Ramos (cell line): ENCODE data around the gene ARG2.

Experiments used
- in situ Hi-C: fragments of 300-500 bp; cut with MboI; formaldehyde crosslinking; loops from one replicate; pipeline ENCODE4 v1.14.3; 2022; ENCODE audit warnings: low sequenced_read_pairs; ENCODE audit not compliant: unreplicated experiment

ARG2 gene

DNA sequence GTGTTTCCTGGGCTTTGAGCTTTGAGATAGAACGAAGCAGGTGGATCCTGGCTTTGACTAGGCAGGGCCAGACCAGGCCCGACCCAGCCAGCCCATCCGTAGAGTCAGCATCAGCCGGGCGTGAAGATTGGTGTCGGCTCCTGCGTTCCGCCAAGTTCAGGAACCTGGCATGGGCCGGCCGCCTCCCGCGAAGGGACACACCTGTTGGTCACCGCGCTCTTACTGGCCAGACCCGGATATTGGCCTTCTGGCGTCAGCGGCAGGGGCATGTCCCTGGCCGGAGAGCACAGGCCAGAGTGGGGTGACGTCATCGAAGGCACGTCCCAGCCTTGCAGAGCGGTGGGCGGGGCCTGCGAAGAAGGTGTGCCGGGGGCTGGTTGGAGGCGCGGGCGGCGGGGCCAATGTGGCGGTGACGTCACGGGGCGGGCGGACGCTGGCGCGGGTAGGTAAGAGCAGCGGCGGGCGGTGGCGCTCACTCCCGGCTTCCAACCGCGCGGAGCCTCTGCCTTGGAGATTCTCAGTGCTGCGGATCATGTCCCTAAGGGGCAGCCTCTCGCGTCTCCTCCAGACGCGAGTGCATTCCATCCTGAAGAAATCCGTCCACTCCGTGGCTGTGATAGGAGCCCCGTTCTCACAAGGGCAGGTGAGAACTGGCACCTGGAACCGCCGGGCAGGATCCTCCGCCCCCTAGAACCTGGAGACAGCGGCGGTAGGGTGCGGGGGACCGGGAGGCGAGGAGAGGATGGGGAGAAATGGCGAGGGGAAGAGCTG is at the start of gene ARG2:
Gene ARG2 (plus strand): TSS at position 475 of the 771 bp plus-strand sequence. CDS start 58 bp downstream, at position 533.
- in situ Hi-C loops: loop anchor here (25.0 kb wide), 1 partner anchor 1193 kb away; no protein-coding TSS in a partner anchor

DNA sequence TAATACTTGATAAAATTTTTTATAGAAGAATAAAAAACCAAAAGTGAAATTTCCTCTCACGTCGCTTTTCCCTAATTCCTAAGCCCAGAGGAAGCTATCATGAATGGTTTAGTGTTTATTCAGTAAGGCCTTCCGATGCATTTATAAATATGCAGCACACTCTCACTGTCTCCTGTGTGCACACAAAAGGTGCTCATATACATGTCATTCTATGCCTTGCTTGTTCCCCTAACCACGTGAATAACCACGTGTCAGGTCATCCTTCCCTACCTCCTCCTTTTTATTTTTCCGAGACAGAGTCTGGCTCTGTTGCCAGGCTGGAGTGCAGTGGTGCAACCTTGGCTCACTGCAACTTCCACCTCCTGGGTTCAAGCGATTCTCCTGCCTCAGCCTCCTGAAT is 49.3 kb upstream of the ARG2 start:
- in situ Hi-C loops: no loop called here

DNA sequence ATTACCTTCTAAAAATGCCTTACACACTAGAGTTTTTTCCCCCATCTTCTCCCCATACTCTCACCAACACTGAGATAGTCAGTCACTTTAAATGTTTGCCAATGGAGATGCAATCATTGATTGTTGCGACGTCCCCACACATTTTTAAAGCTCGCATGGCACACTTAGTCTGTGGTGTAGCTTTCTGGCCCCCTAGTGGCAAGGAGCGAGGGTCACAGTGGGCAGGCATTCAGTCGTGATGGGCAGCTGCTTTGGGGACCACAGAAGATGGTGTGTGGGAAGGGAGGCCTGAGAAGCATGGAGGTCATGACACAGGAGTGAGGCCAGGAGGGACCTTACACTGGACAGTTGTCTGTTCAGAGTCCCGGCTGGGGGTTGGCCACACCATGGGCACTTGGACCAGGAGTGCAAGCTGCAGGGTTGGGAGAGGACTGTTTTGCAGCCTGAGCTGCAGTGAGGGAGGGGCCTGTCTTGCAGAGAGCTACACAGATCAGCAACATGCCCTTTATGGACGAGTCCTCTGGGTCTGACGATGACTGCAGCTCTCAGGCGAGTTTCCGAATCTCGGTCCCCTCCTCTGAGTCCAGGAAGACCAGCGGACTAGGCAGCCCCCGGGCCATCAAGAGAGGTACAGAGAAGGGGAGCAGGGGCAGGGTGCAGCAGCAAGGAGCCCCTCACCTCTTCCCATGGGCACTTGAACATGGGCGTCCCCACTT is 48.3 kb upstream of the ARG2 start:
- in situ Hi-C loops: no loop called here

DNA sequence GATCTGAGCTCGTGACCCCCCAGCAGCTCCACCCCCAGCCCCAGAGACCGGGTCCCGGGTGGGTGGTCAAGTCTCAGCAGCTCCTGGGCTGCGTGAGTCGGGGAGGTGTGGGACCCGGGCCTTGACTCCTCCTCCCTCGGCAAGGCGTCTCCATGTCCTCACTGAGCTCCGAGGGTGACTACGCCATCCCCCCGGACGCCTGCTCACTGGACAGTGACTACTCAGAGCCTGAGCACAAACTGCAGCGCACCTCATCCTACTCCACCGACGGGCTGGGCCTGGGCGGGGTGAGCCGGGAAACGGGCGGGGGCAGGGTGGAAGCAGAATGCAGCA is 47.8 kb upstream of the ARG2 start:
- in situ Hi-C loops: no loop called here

DNA sequence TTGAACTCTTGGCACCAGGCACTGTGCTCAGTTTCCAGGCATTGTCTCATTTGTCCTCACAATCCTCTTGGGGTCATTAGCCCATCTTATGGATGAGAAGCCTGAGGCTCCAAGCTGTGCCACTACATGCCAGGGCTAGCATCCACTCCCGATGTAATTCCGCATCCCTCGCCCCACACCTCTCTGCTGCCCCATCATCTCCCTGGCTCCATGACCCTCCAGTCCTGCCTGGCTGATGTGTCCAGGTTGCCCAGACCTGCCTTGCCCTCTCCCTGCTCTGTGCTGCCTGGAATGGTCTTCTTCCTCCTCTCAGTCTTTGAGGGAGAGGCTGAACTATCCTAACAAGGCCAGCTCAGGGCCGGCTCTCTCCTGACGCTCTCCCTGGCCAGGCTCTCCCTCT is 47.1 kb upstream of the ARG2 start:
- in situ Hi-C loops: no loop called here

DNA sequence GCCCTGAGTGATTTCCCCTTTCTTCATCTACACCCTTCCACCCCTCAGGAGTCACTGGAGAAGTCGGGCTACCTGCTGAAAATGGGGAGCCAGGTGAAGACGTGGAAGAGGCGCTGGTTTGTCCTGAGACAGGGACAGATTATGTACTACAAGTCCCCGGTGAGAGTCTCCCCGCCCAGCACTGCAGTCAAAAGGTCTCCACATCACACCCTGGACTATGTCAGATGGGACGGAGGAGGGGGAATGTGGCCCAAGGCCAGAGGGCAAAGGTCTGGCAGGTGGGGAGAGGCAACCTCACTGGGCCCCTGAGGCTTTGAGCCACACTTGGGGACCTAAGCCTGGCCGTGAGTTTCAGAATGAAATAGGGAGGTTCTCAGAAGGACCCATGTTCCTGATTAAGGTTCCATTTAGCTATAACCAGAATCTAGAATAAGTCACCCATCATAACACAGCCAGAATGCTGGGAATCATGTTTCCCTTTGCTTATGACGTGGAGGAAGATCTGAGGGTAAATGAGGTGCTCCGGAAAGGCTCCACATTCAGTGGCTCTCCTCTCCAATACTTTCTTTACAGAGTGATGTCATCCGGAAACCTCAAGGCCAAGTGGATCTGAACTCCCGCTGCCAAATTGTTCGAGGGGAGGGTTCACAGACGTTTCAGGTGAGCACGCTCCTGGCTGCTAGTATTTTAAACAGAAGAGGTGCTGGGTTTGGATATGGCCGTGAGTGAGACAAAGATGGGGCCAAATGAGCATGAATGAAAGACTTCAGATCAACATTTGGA is 46.3 kb upstream of the ARG2 start:
- in situ Hi-C loops: no loop called here

DNA sequence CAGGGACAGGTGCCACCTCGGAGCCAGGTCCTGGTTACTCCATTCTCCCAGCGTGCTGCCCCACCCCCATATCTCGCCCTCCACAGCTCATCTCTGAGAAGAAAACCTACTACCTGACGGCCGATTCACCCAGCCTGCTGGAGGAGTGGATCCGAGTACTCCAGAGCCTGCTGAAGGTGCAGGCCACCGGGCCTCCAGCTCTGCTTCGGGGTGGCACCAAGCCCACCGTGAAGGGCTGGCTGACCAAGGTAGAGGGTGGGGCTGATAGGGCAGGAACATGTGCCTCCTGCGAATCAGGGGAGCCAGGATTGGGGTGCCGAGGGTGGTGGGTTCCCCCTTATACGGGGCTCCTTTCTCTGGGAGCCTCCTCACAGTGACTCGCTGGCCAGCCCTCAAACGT is 45.6 kb upstream of the ARG2 start:
- in situ Hi-C loops: no loop called here

DNA sequence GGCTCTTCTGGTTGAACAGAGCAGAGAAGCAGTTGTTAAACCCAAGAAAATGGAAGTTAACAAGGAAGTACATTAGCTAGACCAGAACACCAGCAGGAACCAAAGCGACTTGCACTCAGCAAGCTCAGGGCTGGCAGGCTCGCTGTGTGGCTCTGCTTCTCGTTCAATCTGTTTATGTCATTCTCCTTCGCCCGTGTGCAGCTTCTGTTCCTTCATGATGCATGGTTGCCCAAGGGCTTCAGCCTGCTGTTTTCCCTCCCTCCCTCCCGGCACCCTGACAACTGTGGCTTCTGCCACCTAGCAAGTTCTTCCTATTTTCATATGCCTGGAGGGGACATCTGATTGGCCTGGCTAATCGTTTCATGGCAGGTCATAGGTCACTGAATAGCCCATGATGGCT is 44.9 kb upstream of the ARG2 start:
- in situ Hi-C loops: no loop called here

DNA sequence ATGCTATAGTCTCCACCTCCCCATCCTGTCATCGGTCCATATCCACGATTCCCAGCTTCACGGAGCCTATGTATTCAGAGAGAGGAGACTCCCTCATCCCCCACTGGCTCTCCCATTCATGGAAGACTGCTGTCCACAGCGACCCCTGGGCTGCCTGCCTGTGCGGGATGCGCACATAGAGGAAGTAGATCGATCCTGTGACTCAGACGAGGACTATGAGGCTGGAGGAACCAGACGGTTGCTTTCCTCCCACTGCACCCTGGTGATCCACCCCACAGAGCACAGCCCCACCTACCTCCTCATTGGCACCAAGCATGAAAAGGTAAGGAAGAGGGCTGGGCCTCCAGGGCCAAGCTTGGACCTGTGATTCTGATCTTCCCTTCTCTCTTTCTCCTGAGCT is 44.0 kb upstream of the ARG2 start:
- in situ Hi-C loops: no loop called here

DNA sequence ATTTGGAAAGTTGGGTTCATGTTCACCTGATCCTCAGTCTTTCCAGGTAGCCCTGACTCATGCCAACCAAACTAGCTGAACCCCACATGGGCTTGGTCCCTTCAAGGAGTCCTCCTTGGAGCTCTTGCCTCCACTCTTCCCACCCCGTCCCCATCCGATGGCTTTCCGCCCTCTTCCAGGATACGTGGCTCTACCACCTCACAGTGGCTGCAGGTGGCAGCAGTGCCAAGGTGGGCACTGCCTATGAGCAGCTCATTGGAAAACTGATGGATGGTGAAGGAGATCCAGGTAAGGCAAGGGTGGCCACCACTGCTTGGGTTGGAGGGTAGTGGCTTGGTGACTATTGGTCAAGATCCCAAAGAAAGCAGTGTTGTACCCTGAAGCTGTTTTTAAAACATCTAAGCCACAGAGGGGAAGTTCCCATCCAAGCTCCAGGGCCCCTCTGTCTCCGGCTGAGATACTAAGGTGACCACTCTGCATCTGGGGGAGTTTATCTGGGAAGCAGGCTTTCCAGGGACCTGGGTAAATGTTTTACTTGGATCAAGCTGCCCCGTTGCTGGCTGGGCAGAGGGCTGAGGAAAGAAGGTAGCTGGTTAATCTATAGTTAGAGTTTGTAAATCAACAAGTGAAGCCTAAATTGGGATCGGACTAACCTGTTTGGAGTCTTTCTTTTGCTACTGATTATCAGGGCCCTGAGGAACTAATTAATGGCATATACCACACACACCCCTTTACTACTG is 43.3 kb upstream of the ARG2 start:
- in situ Hi-C loops: no loop called here

DNA sequence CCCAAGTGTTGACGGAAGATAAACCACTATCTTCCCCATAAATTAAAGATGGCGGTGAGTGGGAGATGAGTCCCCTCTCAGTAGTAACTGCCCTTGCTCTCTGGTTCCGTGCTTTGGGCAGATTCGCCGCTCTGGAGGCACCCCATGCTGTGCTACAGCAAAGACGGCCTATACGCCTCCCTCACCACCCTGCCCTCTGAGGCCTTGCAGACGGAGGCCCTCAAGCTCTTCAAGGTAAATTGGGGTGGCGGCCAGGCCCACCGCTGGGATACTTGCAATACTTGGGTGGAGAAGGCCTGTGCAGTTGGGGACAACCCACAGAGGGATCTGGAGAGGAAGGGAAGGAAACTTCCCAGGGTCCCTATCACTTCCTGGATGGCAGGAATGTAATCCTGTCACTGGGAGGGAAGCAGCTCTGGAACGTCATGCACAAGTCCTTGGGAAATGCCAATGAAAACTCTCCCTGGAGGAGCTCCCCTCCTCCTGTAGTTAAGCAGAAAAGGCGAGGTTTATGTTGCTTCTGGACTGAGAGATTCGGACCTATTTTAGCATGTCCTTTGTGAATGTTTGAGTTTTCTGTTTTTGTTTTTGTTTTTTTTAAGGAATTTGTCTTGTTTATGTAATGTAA is 42.4 kb upstream of the ARG2 start:
- in situ Hi-C loops: no loop called here

DNA sequence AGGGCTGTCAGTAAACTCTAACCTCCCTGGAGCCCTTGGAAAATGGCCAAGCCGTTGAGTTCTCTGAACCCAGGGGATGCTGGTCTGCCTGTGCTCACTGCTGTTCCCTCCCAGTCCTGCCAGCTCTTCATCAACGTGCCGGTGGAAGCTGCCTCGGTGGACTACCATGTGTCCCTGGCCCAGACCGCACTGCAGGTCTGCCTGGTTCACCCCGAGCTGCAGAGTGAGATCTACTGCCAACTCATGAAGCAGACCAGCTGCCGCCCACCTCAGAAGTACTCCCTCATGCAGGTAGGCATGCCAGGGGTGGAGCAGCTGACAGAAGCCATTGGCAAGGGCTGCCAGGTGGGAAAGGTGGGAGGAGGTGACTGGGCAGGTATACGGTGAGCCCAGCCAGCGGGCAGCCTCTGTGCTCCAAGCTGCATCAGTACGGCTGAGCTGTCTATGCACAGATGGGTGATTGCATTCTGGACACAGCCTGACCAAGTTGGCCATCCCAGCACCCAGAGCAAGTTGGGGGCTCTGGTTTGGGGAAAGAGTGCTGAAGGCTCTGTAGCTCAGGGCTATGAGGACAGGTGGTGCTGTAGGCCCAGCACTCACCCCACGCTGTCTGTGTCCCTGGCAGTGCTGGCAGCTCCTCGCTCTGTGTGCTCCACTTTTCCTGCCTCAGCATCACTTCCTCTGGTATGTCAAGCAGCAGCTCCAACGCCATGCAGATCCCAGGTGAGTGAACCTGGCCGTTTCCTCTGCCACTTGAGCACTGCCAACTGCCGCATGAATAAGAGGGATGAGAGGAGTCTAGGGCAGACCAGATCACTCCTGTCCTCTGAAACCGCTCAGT is 41.6 kb upstream of the ARG2 start:
- in situ Hi-C loops: no loop called here

DNA sequence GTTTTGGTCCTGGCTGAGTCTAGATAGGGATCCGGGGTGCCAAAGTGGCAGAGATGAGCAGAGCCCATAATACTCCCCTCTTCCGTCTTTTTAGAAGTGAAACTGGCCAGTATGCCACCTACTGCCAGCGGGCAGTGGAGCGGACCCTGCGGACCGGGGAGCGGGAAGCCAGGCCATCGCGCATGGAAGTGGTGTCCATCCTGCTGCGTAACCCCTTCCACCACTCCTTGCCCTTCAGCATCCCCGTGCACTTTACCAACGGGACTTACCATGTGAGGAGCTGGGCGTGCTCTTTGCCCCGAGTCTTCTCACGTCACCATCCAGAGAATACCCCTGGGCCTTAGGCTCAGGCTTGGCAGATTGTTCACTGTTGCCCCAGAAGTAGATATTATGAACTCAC is 40.7 kb upstream of the ARG2 start:
- in situ Hi-C loops: no loop called here

DNA sequence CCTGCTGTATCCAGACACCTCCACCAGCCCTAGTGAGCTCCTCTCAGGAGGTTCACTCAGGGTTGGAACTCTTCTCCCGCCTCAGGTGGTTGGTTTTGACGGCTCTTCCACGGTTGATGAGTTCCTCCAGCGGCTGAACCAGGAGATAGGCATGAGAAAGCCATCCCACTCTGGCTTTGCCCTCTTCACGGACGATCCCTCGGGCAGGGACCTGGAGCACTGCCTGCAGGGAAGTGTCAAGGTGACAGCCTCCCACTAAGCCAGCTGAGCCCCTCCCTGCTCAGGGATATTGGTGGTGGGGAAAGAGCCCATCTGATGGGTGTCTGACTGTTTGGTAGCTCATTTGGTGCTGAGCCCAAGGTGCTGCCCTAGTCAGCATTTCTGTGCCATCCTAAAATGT is 40.1 kb upstream of the ARG2 start:
- in situ Hi-C loops: loop anchor here (5.0 to 10.0 kb wide), 2 partner anchors 88 to 125 kb away; partner anchors contain the start of gene RDH12

DNA sequence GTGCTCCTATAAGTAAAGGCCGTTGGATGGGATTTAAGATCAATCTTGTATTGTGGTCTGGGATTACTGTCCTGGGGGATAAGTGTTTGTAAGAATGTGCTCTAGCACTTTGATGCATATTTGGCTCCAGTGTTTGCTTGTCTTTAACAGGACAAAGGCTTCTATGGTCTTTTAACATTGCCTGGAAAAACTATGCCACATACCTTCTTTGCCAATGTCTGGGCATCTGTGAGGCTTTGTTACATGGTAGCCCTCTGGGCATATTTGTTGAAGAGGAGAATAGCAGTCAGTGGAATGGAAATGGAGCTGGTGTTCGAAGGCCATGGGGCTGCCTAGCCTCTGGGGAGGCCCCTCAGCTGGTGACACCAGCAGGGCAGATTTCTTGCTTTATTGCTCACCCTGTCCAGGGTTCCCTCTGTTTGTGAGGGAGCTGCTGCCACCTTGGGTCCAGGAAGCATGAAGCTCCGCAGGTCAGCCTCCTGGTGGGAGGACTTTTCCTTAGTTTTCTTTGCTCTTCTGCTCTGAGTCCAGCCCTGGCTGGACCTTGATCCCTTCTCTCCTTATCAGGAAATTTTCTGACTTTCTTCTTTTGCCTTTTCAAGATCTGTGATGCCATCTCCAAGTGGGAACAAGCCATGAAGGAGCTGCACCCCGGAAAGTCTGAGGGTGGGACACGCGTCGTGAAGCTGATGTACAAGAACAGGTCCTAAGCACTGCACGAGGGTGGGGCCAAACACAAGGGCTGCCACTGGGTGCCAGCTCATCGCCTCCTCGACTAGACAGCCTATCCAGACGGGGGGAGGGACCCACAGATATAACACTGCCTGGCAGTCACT is 39.2 kb upstream of the ARG2 start:
- in situ Hi-C loops: loop anchor here (5.0 to 10.0 kb wide), 2 partner anchors 87 to 124 kb away; partner anchors contain the start of gene RDH12

DNA sequence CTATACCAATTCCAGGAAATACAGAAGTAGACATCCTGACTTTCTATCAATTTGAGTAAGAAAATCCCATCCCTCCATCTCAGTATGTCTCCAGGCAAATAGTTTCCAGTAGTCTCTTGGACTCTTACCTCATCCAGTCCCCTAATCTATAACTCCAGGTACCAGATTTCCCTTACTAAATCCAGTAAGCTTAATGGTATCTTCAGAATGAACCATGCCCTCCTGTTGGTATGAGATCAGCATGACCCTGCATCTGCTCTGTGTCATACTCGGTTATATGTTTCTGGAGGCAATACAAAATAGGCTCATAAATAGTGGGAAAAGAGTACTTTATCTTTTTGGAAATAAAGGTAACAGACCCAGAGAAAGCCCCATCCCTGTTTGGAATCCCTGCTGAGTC is 38.1 kb upstream of the ARG2 start:
- in situ Hi-C loops: loop anchor here (5.0 to 10.0 kb wide), 2 partner anchors 86 to 123 kb away; partner anchors contain the start of gene RDH12

DNA sequence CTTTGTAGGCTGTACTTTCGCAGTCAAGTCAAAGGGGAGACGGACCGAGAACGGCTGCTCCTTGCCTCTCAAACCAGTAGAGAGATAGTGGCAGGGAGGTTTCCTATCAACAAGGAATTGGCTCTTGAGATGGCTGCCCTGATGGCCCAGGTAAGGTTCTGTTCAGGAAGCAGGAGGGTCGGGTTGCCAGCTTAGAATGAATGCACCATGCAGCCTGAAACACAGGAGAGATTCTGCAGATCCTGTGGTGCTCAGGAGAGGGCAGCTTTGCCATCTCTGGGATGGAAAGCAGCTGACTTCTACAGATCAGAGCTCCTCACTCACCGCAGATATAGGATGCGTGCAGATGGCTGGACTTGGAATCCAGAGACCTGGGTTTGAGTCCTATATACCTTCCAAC is 37.7 kb upstream of the ARG2 start:
- in situ Hi-C loops: loop anchor here (5.0 to 10.0 kb wide), 2 partner anchors 85 to 123 kb away; partner anchors contain the start of gene RDH12
